ENCODE results near the gene MAST4.

Gene MAST4

GRCh38 chr5:66573733-66574132, 22.5 kb upstream of the MAST4 start:
- no peak overlapping the region for H3K9ac ChIP-seq (ENCODE audit: low read length)
- H3K27me3 ChIP-seq (replicated peaks; ENCODE audit: insufficient read depth, low read length) = no peaks in the 10 kb centered on the region
- DNase-seq = no peak
- TF ChIP-seq EZH2 (optimal IDR thresholded peaks at IDR 0.05; ENCODE audit: low read depth, low read length) = no peak
- no peak for TF ChIP-seq CTCF (IDR thresholded peaks at IDR 0.05; ENCODE audit: low read length)
- TF ChIP-seq EZH2phosphoT487 (IDR thresholded peaks at IDR 0.05; ENCODE audit: low read length) = no peak
- no peaks in the 10 kb centered on the region for H4K20me1 ChIP-seq (ENCODE audit: insufficient read depth, low read length)
- peaks cover 2% of the 10 kb centered on the region; the same call in 1 of the 2 replicates for H3K4me1 ChIP-seq (ENCODE audit: low read length)
- no peaks in the 10 kb centered on the region for H3F3A ChIP-seq (ENCODE audit: insufficient read depth, low read length)
- H3K27ac ChIP-seq (ENCODE audit: low read length) = no peak overlapping the region
- no peak overlapping the region for H3K4me3 ChIP-seq (ENCODE audit: low read length)
- H3K36me3 ChIP-seq (replicated peaks; ENCODE audit: insufficient read depth, low read length) = no peaks in the 10 kb centered on the region
- H3K9me3 ChIP-seq (replicated peaks; ENCODE audit: insufficient read depth, low read length) = no peaks in the 10 kb centered on the region
- H3K9me2 ChIP-seq (replicated peaks; ENCODE audit: insufficient read depth, low read length) = no peaks in the 10 kb centered on the region
- no peak overlapping the region for H3K4me2 ChIP-seq (ENCODE audit: low read depth, low read length)
- H2AFZ ChIP-seq (ENCODE audit: low read length) = no peak overlapping the region
- H3K79me2 ChIP-seq (ENCODE audit: low read length) = no peaks in the 10 kb centered on the region

- DNase-seq = no peak
- no peak overlapping the region for H2AFZ ChIP-seq (ENCODE audit: low read length)
These were observed 13.6 kb upstream of the MAST4 start for GRCh38 chr5:66582499-66583165.

GRCh38 chr5:66585291-66585690, 10.9 kb upstream of the MAST4 start:
- H3K4me1 ChIP-seq (ENCODE audit: low read length) = no peaks in the 10 kb centered on the region
- no peaks in the 10 kb centered on the region for H3K27me3 ChIP-seq (replicated peaks; ENCODE audit: insufficient read depth, low read length)
- H3K36me3 ChIP-seq (replicated peaks; ENCODE audit: insufficient read depth, low read length) = no peaks in the 10 kb centered on the region
- no peaks in the 10 kb centered on the region for H3F3A ChIP-seq (ENCODE audit: insufficient read depth, low read length)
- H3K9ac ChIP-seq (ENCODE audit: low read length) = no peak overlapping the region
- H4K20me1 ChIP-seq (ENCODE audit: insufficient read depth, low read length) = no peaks in the 10 kb centered on the region
- no peak for DNase-seq
- TF ChIP-seq EZH2 (optimal IDR thresholded peaks at IDR 0.05; ENCODE audit: low read depth, low read length) = no peak
- TF ChIP-seq EZH2phosphoT487 (IDR thresholded peaks at IDR 0.05; ENCODE audit: low read length) = no peak
- TF ChIP-seq CTCF (IDR thresholded peaks at IDR 0.05; ENCODE audit: low read length) = no peak
- H3K4me3 ChIP-seq (ENCODE audit: low read length) = no peak overlapping the region
- no peak overlapping the region for H3K27ac ChIP-seq (ENCODE audit: low read length)
- no peak overlapping the region for H3K4me2 ChIP-seq (ENCODE audit: low read depth, low read length)
- H2AFZ ChIP-seq (ENCODE audit: low read length) = no peak overlapping the region
- no peaks in the 10 kb centered on the region for H3K9me3 ChIP-seq (replicated peaks; ENCODE audit: insufficient read depth, low read length)
- H3K9me2 ChIP-seq (replicated peaks; ENCODE audit: insufficient read depth, low read length) = no peaks in the 10 kb centered on the region
- H3K79me2 ChIP-seq (ENCODE audit: low read length) = no peaks in the 10 kb centered on the region

More at GRCh38 chr5:66582499-66583165, 13.6 kb upstream of the MAST4 start:
- TF ChIP-seq EZH2phosphoT487 (IDR thresholded peaks at IDR 0.05; ENCODE audit: low read length) = no peak
- TF ChIP-seq EZH2 (optimal IDR thresholded peaks at IDR 0.05; ENCODE audit: low read depth, low read length) = no peak
- TF ChIP-seq CTCF (IDR thresholded peaks at IDR 0.05; ENCODE audit: low read length) = no peak
- no peaks in the 10 kb centered on the region for H4K20me1 ChIP-seq (ENCODE audit: insufficient read depth, low read length)
- H3K4me3 ChIP-seq (ENCODE audit: low read length) = no peak overlapping the region
- no peaks in the 10 kb centered on the region for H3K4me1 ChIP-seq (ENCODE audit: low read length)
- H3K27me3 ChIP-seq (replicated peaks; ENCODE audit: insufficient read depth, low read length) = no peaks in the 10 kb centered on the region
- H3K36me3 ChIP-seq (replicated peaks; ENCODE audit: insufficient read depth, low read length) = no peaks in the 10 kb centered on the region
- H3K9ac ChIP-seq (ENCODE audit: low read length) = no peak overlapping the region
- H3K4me2 ChIP-seq (ENCODE audit: low read depth, low read length) = no peak overlapping the region
- H3K9me3 ChIP-seq (replicated peaks; ENCODE audit: insufficient read depth, low read length) = no peaks in the 10 kb centered on the region
- H3K79me2 ChIP-seq (ENCODE audit: low read length) = no peaks in the 10 kb centered on the region
- no peak overlapping the region for H3K27ac ChIP-seq (ENCODE audit: low read length)
- H3K9me2 ChIP-seq (replicated peaks; ENCODE audit: insufficient read depth, low read length) = no peaks in the 10 kb centered on the region
- H3F3A ChIP-seq (ENCODE audit: insufficient read depth, low read length) = no peaks in the 10 kb centered on the region

Data from MM.1S (cell line).